ENCODE results near the gene ACP3. TPM values are rescaled to one million over a fixed set of nuclear protein-coding genes. Genes with fewer than 3 reads are reported as not detected.
"Not testable (repeated sequence)": the region's sequence is repeated elsewhere in the genome, so short reads cannot be mapped to it uniquely, and the experiment has no call there.

The ACP3 gene
- total RNA-seq, 1 experiment from 2014 or later: not detected

DNA sequence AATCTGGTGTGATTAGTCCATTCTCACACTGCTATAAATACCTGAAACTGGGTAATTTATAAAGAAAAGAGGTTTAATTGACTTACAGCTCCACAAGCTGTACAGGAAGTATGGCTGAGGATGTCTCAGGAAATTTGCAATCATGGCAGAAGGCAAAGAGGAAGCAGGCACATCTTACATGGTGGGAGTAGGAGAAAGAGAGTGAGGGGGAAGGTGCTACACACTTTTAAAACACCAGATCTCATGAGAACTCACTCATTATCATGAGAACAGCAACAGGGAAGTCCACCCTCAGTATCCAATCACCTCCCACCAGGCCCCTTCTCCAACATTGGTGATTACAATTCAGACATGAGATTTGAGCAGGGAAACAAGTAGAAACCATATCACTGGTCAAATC, 24.0 kb upstream of the ACP3 start:
- no peaks in the 10 kb centered on the region for H3K4me1 ChIP-seq
- H3K4me3 ChIP-seq: no peak overlapping the region
- no peak for DNase-seq
- no peaks in the 10 kb centered on the region for H3K27me3 ChIP-seq
- H3K9me3 ChIP-seq (replicated peaks): no peaks in the 10 kb centered on the region
- H3K36me3 ChIP-seq: no peaks in the 10 kb centered on the region
- H3K27ac ChIP-seq: no peak overlapping the region

DNA sequence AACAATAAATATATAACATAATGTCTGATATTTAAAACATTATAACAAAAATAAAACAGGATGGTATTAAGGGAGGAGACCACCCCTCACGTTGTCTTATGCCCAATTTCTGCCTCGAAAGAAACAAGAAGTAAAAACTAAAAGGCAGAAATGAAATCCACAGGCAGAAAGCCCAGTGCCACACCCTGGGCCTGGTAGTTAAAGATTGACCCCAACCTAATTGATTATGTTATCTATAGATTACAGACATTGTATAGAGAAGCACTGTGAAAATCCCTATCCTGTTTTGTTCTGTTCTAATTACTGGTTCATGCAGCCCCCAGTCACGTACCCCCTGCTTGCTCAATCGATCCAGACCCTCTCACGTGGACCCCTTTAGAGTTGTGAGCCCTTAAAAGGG, 22.3 kb upstream of the ACP3 start:
- Histone ChIP-seq H3K27ac (no peak overlapping the region), H3K9me3 (replicated peaks) (no peaks in the 10 kb centered on the region), H3K27me3 (no peaks in the 10 kb centered on the region), H3K36me3 (no peaks in the 10 kb centered on the region), H3K4me1 (no peaks in the 10 kb centered on the region), H3K4me3 (no peak overlapping the region)
- no peak for DNase-seq

DNA sequence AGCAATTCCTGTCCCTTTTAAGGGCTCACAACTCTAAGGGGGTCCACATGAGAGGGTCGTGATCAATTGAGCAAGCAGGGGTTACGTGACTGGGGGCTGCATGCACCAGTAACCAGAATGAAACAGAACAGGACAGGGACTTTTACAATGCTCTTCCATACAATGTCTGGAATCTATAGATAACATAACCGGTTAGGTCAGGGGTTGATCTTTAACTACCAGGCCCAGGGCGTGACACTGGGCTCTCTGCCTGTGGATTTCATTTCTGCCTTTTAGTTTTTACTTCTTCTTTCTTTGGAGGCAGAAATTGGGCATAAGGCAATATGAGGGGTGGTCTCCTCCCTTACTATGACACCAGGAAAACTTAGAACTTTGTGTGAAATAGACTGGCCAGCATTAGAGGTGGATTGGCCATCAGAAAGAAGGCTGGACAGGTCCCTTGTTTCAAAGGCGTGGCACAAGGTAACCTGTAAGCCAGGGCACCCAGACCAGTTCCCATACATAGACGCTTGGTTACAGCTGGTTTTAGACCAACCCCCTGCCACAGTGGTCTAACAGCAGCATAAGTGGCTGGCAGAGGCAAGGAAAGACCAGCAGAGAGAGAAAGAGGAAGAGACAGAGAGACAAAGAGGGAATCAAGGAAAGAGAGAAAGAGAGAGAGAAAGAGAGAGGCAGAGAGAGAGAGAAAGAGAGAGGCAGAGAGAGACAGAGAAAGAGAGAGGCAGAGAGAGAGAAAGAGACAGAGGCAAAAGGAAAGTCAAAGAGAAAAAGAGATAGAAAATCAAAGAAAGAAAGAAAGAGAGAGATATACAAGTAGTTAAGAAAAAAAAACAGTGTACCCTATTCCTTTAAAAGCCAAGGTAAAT, 13.6 kb upstream of the ACP3 start:
- not testable (repeated sequence) for H3K27me3 ChIP-seq; H3K36me3 ChIP-seq; DNase-seq; H3K27ac ChIP-seq; H3K4me3 ChIP-seq; H3K9me3 ChIP-seq (replicated peaks); H3K4me1 ChIP-seq

DNA sequence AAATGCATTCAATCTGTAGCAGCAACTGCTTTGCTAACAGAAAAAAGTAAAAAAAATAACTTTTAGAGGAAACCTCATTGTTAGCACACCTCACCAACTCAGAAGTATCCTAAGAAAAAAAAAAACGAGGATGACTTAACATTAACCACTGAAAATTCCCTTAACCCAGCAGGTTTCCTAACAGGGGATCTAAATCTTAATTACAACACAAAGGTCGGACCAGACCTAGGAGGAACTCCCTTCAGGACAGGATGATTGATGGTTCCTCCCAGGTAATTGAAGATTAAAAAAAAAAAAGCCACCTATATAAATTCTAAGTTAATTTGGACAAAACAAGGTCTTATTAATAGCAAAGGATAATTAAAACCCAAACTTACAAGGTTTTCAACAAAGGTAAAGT, 12.9 kb upstream of the ACP3 start:
- not testable (repeated sequence) for H3K27me3 ChIP-seq; DNase-seq; H3K4me3 ChIP-seq; H3K27ac ChIP-seq; H3K9me3 ChIP-seq (replicated peaks); H3K36me3 ChIP-seq; H3K4me1 ChIP-seq

GRCh38 chr3:132310057-132310456, 7.2 kb upstream of the ACP3 start:
- not testable (repeated sequence) for H3K27me3 ChIP-seq; H3K4me3 ChIP-seq; DNase-seq; H3K4me1 ChIP-seq; H3K36me3 ChIP-seq; H3K9me3 ChIP-seq (replicated peaks); H3K27ac ChIP-seq

GRCh38 chr3:132311316-132311715, 5.9 kb upstream of the ACP3 start:
- Histone ChIP-seq H3K9me3 (replicated peaks) (no peaks in the 10 kb centered on the region), H3K36me3 (no peaks in the 10 kb centered on the region), H3K4me3 (no peak overlapping the region), H3K27me3 (no peaks in the 10 kb centered on the region), H3K4me1 (no peaks in the 10 kb centered on the region), H3K27ac (no peak overlapping the region)
- DNase-seq: no peak

DNA sequence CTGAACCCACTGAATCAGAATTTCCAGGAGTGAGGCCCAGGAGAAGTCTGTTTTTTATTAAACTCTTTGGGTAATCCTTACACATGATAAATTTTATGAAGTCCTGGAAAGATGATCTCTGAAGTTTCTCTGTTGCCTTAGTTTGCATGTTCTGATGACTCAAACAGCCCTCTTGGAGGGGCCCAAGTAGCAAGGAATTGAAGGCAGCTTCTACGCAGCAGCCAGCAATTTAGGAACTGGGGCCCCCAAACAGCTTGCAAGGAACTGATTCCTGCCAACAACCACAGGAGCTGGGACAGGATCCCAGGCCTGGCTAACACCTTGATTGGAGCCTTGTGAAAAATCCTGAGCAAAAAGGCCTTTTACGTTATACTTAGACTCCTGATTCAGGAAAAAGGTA, 5.4 kb upstream of the ACP3 start:
- Histone ChIP-seq H3K9me3 (replicated peaks) (no peaks in the 10 kb centered on the region), H3K27me3 (no peaks in the 10 kb centered on the region), H3K4me1 (no peaks in the 10 kb centered on the region), H3K27ac (no peak overlapping the region), H3K36me3 (no peaks in the 10 kb centered on the region), H3K4me3 (no peak overlapping the region)
- no peak for DNase-seq

DNA sequence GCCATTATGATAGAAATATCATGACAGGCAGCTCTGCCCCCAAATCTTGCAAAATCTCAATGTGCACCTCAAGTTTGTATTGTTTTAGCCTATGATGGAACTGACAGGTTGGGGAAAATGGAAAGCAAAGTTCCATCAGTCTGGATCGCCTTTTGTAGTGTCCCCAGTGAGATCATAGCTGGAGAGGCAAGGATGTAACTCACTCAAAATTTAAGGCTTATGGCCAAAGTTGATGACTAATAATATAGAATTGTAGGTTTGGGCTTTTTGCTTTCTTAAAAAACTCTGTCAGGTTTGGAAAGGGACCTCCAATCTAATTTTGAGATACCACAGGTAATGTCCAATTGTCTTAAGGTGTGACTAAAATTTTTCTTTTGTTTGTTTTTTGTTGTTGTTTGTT, 1.4 kb upstream of the ACP3 start:
- no peaks in the 10 kb centered on the region for H3K36me3 ChIP-seq
- no peak overlapping the region for H3K4me3 ChIP-seq
- H3K27me3 ChIP-seq: no peaks in the 10 kb centered on the region
- no peak overlapping the region for H3K27ac ChIP-seq
- H3K4me1 ChIP-seq: no peaks in the 10 kb centered on the region
- DNase-seq: no peak
- H3K9me3 ChIP-seq (replicated peaks): no peaks in the 10 kb centered on the region

GRCh38 chr3:132318451-132318850, 1.2 kb downstream of the ACP3 start:
- no peaks in the 10 kb centered on the region for H3K9me3 ChIP-seq (replicated peaks)
- H3K27me3 ChIP-seq: 0 out of 2 replicates have a peak, but pooled peaks cover under 1% of the 10 kb centered on the region
- no peaks in the 10 kb centered on the region for H3K36me3 ChIP-seq
- no peak for DNase-seq
- no peak overlapping the region for H3K27ac ChIP-seq
- H3K4me3 ChIP-seq: no peak overlapping the region
- no peaks in the 10 kb centered on the region for H3K4me1 ChIP-seq

DNA sequence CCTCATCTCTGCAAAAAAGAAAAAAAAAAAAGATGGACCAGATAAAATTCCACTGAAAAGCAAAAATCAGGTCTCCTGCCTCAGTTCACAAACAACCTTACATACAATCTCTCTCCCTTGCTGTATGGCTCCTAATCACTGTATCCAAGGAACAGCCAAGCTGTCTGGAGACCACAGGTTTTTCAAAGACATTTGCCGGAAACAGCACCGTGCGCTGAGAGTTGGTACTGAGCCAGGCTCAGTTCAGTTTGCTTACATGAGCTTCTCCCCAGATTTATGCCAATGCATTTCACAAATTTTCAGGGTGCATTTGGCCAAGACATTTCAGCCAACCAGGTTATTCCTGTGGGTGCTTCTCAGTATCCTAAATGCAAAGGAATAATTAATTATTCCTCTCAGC, 4.1 kb downstream of the ACP3 start:
- H3K36me3 ChIP-seq: no peaks in the 10 kb centered on the region
- H3K4me1 ChIP-seq: no peaks in the 10 kb centered on the region
- H3K27ac ChIP-seq: no peak overlapping the region
- no peak for DNase-seq
- no peaks in the 10 kb centered on the region for H3K9me3 ChIP-seq (replicated peaks)
- no peak overlapping the region for H3K4me3 ChIP-seq
- H3K27me3 ChIP-seq: 0 out of 2 replicates have a peak, but pooled peaks cover 2% of the 10 kb centered on the region

DNA sequence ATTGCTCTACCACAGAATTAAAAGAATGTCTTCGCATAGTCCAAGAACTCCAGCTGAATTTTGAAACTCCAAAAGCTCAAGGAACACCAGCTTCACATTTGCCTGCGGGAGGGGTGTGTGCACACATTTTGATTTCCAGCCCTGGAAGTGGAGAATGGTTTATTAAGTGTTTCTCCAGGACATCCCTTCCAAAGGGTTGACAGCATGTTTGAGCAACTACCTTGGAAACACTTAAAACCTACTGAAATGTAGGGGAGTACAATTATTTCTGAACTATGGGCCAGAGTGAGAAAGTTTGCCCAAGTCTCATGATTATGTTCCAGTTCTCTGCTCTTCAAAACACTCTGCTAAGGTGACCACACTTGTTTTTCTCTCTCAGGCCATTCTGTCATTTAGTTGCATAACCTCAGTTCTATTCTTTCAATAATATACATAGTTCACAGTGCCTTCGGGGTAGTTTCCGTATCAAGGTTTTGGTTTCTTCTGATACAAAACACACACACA, 7.9 kb downstream of the ACP3 start:
- H3K9me3 ChIP-seq (replicated peaks): no peaks in the 10 kb centered on the region
- no peak overlapping the region for H3K4me3 ChIP-seq
- H3K27me3 ChIP-seq: peaks cover 7% of the 10 kb centered on the region; the same call in 1 of the 2 replicates
- H3K27ac ChIP-seq: no peak overlapping the region
- no peaks in the 10 kb centered on the region for H3K4me1 ChIP-seq
- H3K36me3 ChIP-seq: no peaks in the 10 kb centered on the region
- DNase-seq: no peak

- H3K36me3 ChIP-seq: no peaks in the 10 kb centered on the region
- DNase-seq: no peak
- H3K27me3 ChIP-seq: peaks cover 7% of the 10 kb centered on the region; the same call in 1 of the 2 replicates
- no peak overlapping the region for H3K27ac ChIP-seq
- H3K9me3 ChIP-seq (replicated peaks): no peaks in the 10 kb centered on the region
- H3K4me1 ChIP-seq: no peaks in the 10 kb centered on the region
- no peak overlapping the region for H3K4me3 ChIP-seq
Measured at GRCh38 chr3:132325634-132326033, 8.4 kb downstream of the ACP3 start.

- Histone ChIP-seq H3K36me3 (no peaks in the 10 kb centered on the region), H3K27ac (no peak overlapping the region), H3K27me3 (peaks cover 7% of the 10 kb centered on the region; the same call in 1 of the 2 replicates), H3K4me1 (no peaks in the 10 kb centered on the region), H3K9me3 (replicated peaks) (no peaks in the 10 kb centered on the region), H3K4me3 (no peak overlapping the region)
- no peak for DNase-seq
Measured at GRCh38 chr3:132326251-132326650, 9.0 kb downstream of the ACP3 start.

GRCh38 chr3:132332082-132332481, 14.9 kb downstream of the ACP3 start:
- H3K9me3 ChIP-seq (replicated peaks): no peaks in the 10 kb centered on the region
- no peaks in the 10 kb centered on the region for H3K4me1 ChIP-seq
- peaks cover 4% of the 10 kb centered on the region; the same call in 1 of the 2 replicates for H3K27me3 ChIP-seq
- no peak overlapping the region for H3K4me3 ChIP-seq
- no peaks in the 10 kb centered on the region for H3K36me3 ChIP-seq
- no peak for DNase-seq
- no peak overlapping the region for H3K27ac ChIP-seq

DNA sequence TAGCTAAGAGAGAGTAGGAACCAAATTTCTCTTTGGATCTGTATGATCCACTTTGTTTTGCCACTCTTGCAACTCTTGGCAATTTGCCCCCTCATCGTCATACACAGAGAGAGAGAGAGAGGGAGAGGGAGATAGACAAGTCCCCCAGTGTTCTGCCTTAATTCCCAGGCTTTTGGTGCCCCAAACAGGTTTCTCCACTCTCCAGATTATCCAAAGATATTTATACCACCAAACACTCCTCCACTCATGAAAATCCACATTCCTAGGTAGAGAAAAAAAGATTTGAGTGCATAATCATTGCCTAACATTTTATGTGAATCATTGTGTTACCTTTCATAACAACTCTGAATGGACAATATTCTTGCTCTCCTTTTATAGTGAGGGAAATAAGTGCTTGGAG, 15.3 kb downstream of the ACP3 start:
- no peak for DNase-seq
- Histone ChIP-seq H3K27me3 (peaks cover 4% of the 10 kb centered on the region; the same call in 1 of the 2 replicates), H3K4me1 (no peaks in the 10 kb centered on the region), H3K27ac (no peak overlapping the region), H3K9me3 (replicated peaks) (no peaks in the 10 kb centered on the region), H3K36me3 (no peaks in the 10 kb centered on the region), H3K4me3 (no peak overlapping the region)

GRCh38 chr3:132341746-132342145, 24.5 kb downstream of the ACP3 start:
- DNase-seq: no peak
- Histone ChIP-seq H3K27ac (no peak overlapping the region), H3K36me3 (no peaks in the 10 kb centered on the region), H3K4me3 (no peak overlapping the region), H3K27me3 (peaks cover 10% of the 10 kb centered on the region; the same call in 1 of the 2 replicates), H3K4me1 (peaks cover 2% of the 10 kb centered on the region; the same call in 1 of the 2 replicates), H3K9me3 (replicated peaks) (no peaks in the 10 kb centered on the region)

Measured in SJCRH30 (cell line).